CD14-positive monocyte (primary cell): Measurements from ENCODE around the gene CBLC. TPM values are rescaled to one million over a fixed set of nuclear protein-coding genes. Genes with fewer than 3 reads are reported as not detected.
A peak's percentile ranks its signal among the peaks of the same experiment; 100 is the strongest.

ENCODE experiments used
- DNase-seq, 3 donors: peaks; one replicate each; pipeline ENCODE4 v3.0.0-alpha.2; 2011 to 2022
- H2AFZ ChIP-seq: 2 replicates; pipeline ENCODE4 v1.6.0; 2012; ENCODE audit warnings: mild to moderate bottlenecking, low read depth, low read length, inconsistent platforms; ENCODE audit not compliant: insufficient read depth, poor library complexity, severe bottlenecking
- H3K27ac ChIP-seq, 2 donors: 1 replicate in 1 of 2; 2 replicates in 1 of 2; pipeline ENCODE4 v1.5.1; 2012 to 2013; ENCODE audit warnings: low read length in 2 of 2, control low read depth in 1 of 2, inconsistent platforms in 1 of 2, low read depth in 1 of 2, mild to moderate bottlenecking in 1 of 2
- H3K27me3 ChIP-seq, 2 donors: one replicate each; pipeline versions ENCODE4 v1.6.0 to v1.6.1; 2011 to 2013; ENCODE audit warnings: low read length in 2 of 2; ENCODE audit not compliant: control insufficient read depth in 2 of 2, insufficient read depth in 2 of 2
- H3K36me3 ChIP-seq, 2 donors: replicated peaks in 1 of 2; 1 replicate in 1 of 2; 2 replicates in 1 of 2; pipeline versions ENCODE4 v1.5.1 to v1.6.1; 2012 to 2013; ENCODE audit warnings: low read length in 2 of 2, control low read depth in 1 of 2, inconsistent platforms in 1 of 2, mild to moderate bottlenecking in 1 of 2; ENCODE audit not compliant: insufficient read depth in 2 of 2, control insufficient read depth in 1 of 2
- H3K4me1 ChIP-seq, 2 donors: 1 replicate in 1 of 2; 2 replicates in 1 of 2; pipeline versions ENCODE4 v1.5.1 to v1.6.1; 2012 to 2013; ENCODE audit warnings: low read length in 2 of 2, control low read depth in 1 of 2, inconsistent platforms in 1 of 2, mild to moderate bottlenecking in 1 of 2, moderate library complexity in 1 of 2; ENCODE audit not compliant: insufficient read depth in 2 of 2, control insufficient read depth in 1 of 2
- H3K4me2 ChIP-seq: replicated peaks from 2 replicates; pipeline ENCODE3; 2012; ENCODE audit warnings: low read length, moderate library complexity, mild to moderate bottlenecking; ENCODE audit not compliant: poor library complexity, severe bottlenecking; ENCODE audit errors: extremely low read depth
- H3K4me3 ChIP-seq, 3 experiments: fragments of 200-600 bp in 1 of 3; sonication (generic) in 1 of 3; replicated peaks in 1 of 3; 1 replicate in 2 of 3; 2 replicates in 1 of 3; pipeline ENCODE4 v1.5.1; 2011 to 2013; ENCODE audit warnings: low read length in 3 of 3, mild to moderate bottlenecking in 3 of 3, control low read depth in 2 of 3, low read depth in 2 of 3, inconsistent platforms in 1 of 3, moderate library complexity in 1 of 3
- H3K79me2 ChIP-seq: 2 replicates; pipeline ENCODE4 v1.6.0; 2012; ENCODE audit warnings: mild to moderate bottlenecking, control low read depth, inconsistent platforms, low read length, moderate library complexity; ENCODE audit not compliant: insufficient read depth
- H3K9ac ChIP-seq: 2 replicates; pipeline ENCODE4 v1.6.0; 2017; ENCODE audit warnings: low read length, mild to moderate bottlenecking; ENCODE audit not compliant: insufficient read depth, poor library complexity, severe bottlenecking
- H3K9me3 ChIP-seq, 2 donors: replicated peaks in 1 of 2; 1 replicate in 1 of 2; 2 replicates in 1 of 2; pipeline versions ENCODE4 v1.5.1 to v1.6.1; 2012 to 2013; ENCODE audit warnings: low read length in 2 of 2, control low read depth in 1 of 2; ENCODE audit not compliant: control insufficient read depth in 1 of 2, insufficient read depth in 1 of 2
- H4K20me1 ChIP-seq: 2 replicates; pipeline ENCODE4 v1.6.0; 2012; ENCODE audit warnings: mild to moderate bottlenecking, low read length, control low read depth, moderate library complexity; ENCODE audit not compliant: insufficient read depth
- H3K27ac Mint-ChIP-seq, 7 donors: one replicate each; pipeline ENCODE4 v1.8.0; 2020; ENCODE audit warnings: mild to moderate bottlenecking in 7 of 7, mixed read lengths in 7 of 7, moderate library complexity in 6 of 7, inconsistent platforms in 2 of 7
- H3K27me3 Mint-ChIP-seq, 3 donors: one replicate each; pipeline ENCODE4 v1.8.0; 2021 to 2022; ENCODE audit warnings: low read depth in 3 of 3, mild to moderate bottlenecking in 3 of 3, mixed read lengths in 3 of 3, moderate library complexity in 3 of 3, inconsistent platforms in 1 of 3
- H3K36me3 Mint-ChIP-seq, 2 donors: one replicate each; pipeline ENCODE4 v1.8.0; 2020; ENCODE audit warnings: mixed read lengths in 2 of 2, inconsistent platforms in 1 of 2, mild to moderate bottlenecking in 1 of 2
- H3K4me1 Mint-ChIP-seq: one replicate; pipeline ENCODE4 v1.8.0; 2020; ENCODE audit warnings: mild to moderate bottlenecking, mixed read lengths
- H3K4me3 Mint-ChIP-seq, 2 donors: one replicate each; pipeline ENCODE4 v1.8.0; 2020; ENCODE audit warnings: mild to moderate bottlenecking in 2 of 2, mixed read lengths in 2 of 2, moderate library complexity in 1 of 2
- H3K9me3 Mint-ChIP-seq, 7 donors: one replicate each; pipeline ENCODE4 v1.8.0; 2020 to 2022; ENCODE audit warnings: mixed read lengths in 7 of 7, mild to moderate bottlenecking in 6 of 7, moderate library complexity in 6 of 7, inconsistent platforms in 2 of 7
- WGBS: methylation state at CpG from one replicate; pipeline ENCODE4 v1.1.5; 2013; ENCODE audit warnings: missing lambda C conversion rate; ENCODE audit not compliant: insufficient coverage; 5-methylcytosine and 5-hydroxymethylcytosine counted together
- intact Hi-C, 2 donors: fragments of 100-400 bp; cut with micrococcal nuclease; formaldehyde crosslinking; loops; one replicate each; pipeline versions ENCODE4 v1.15.0 to v1.15.1; 2023
- polyA plus RNA-seq, 3 donors: library from polyadenylated mRNA; depleted of rRNA in 1 of 3; unstranded in 2 of 3; stranded (reverse) in 1 of 3; fragments of 300-500 nt in 2 of 3; fragments of >200 nt in 1 of 3; fragmentation: Illumina TruSeq in 2 of 3; gene quantifications; 1 replicate in 2 of 3; 2 replicates in 1 of 3; pipeline ENCODE4 v1.2.3, GENCODE V29; 2012 to 2021
- TF ChIP-seq, protein P1 (sequence below): fragments of 200-600 bp; IDR thresholded peaks from one replicate; pipeline ENCODE4 v1.8.0; 2022; ENCODE audit warnings: antibody characterized with exemption, mild to moderate bottlenecking

The CBLC gene
- polyA plus RNA-seq, 3 donors = not detected

DNA sequence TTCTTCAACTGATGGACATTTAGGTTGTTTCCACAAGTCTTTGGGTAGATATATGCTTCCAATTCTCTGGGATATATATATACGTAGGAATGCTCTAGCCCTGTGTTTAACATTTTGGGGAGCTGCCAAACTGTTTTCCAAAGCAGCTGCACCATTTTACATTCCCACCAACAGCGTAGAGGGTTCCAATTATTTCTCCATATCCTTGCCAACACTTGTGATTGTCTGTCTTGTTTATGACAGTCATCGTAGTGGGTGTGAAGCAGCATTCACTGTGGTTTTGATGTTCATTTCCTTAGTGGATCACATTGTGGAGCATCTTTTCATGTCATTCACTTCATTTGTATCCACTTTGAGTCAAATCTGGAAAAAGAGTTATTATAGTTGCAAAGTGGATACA is 4.7 kb upstream of the CBLC start:
- Mint-ChIP-seq H3K27me3 (peaks cover 0 to 18% (median 14%) of the 10 kb centered on the region in 3 donors), H3K36me3 (peaks cover 4% of the 10 kb centered on the region in 2 donors), H3K4me1 (peaks cover 23% of the 10 kb centered on the region), H3K4me3 (no peak overlapping the region), H3K27ac (no peak overlapping the region), H3K9me3 (peaks cover 0 to 7% (median 0%) of the 10 kb centered on the region in 7 donors)
- no peak overlapping the region for H3K4me2 ChIP-seq
- H3K79me2 ChIP-seq = no peaks in the 10 kb centered on the region
- H3K4me3 ChIP-seq = no peak overlapping the region
- no peaks in the 10 kb centered on the region for H4K20me1 ChIP-seq
- TF ChIP-seq, protein P1, sequence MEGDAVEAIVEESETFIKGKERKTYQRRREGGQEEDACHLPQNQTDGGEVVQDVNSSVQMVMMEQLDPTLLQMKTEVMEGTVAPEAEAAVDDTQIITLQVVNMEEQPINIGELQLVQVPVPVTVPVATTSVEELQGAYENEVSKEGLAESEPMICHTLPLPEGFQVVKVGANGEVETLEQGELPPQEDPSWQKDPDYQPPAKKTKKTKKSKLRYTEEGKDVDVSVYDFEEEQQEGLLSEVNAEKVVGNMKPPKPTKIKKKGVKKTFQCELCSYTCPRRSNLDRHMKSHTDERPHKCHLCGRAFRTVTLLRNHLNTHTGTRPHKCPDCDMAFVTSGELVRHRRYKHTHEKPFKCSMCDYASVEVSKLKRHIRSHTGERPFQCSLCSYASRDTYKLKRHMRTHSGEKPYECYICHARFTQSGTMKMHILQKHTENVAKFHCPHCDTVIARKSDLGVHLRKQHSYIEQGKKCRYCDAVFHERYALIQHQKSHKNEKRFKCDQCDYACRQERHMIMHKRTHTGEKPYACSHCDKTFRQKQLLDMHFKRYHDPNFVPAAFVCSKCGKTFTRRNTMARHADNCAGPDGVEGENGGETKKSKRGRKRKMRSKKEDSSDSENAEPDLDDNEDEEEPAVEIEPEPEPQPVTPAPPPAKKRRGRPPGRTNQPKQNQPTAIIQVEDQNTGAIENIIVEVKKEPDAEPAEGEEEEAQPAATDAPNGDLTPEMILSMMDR = no peak
- no peaks in the 10 kb centered on the region for H3K9me3 ChIP-seq
- intact Hi-C loops = loop anchor here (1.0 to 5.0 kb wide), 3 partner anchors 50 to 201 kb away; no protein-coding TSS in a partner anchor
- H3K36me3 ChIP-seq = no peaks in the 10 kb centered on the region
- H2AFZ ChIP-seq = no peak overlapping the region
- no CpG with 5 or more reads among the region's 3 CpGs for WGBS
- no peak overlapping the region for H3K27ac ChIP-seq
- H3K27me3 ChIP-seq = peaks cover 0 to 5% of the 10 kb centered on the region in 2 donors
- no peak for DNase-seq
- H3K9ac ChIP-seq = no peak overlapping the region
- H3K4me1 ChIP-seq = peaks cover 15 to 19% of the 10 kb centered on the region in 2 donors

DNA sequence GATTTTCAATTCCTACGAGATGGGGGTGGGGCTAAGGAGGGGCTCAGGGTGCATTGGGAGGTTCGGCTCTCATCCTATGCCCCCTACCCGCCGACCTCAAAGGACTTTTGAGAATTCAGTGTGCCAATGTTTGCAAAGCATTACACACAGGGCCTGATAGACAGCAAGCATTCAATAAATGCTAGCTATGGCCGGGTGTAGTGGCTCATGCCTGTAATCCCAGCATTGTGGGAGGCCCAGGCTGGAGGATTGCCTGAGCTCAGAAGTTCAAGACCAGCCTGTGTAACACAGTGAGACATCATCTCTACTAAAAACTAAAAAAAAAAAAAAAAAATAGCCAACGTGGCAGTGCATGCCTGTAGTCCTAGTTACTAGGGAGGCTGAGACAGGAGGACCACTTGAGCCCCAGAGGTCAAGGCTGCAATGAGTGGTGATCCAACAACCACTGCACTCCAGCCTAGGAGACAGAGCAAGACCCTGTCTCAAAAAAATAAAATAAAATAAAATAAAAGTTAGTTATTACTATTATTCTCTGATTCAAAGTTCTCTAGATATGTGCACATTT is 1.9 kb upstream of the CBLC start:
- Histone ChIP-seq H3K79me2 (no peaks in the 10 kb centered on the region), H3K36me3 (no peaks in the 10 kb centered on the region), H3K9me3 (no peaks in the 10 kb centered on the region), H4K20me1 (no peaks in the 10 kb centered on the region), H3K4me3 (no peak overlapping the region), H3K9ac (no peak overlapping the region), H3K4me2 (no peak overlapping the region), H2AFZ (no peak overlapping the region), H3K27ac (no peak overlapping the region), H3K4me1 (no peaks in the 10 kb centered on the region), H3K27me3 (peaks cover 0 to 7% of the 10 kb centered on the region in 2 donors)
- Mint-ChIP-seq H3K36me3 (no peaks in the 10 kb centered on the region), H3K27me3 (peaks cover 0 to 23% (median 9%) of the 10 kb centered on the region in 3 donors), H3K9me3 (no peaks in the 10 kb centered on the region), H3K4me3 (no peak overlapping the region), H3K4me1 (peaks cover 2% of the 10 kb centered on the region), H3K27ac (peak overlapping the region in 1 of 7 donors; percentile 60)
- intact Hi-C loops = loop anchor here in 1 of 2 donors (5.0 kb wide), 1 partner anchor 73 kb away; no protein-coding TSS in a partner anchor
- WGBS = 93% methylated on average over 3 of the region's 6 CpGs
- no peak for DNase-seq
- TF ChIP-seq, protein P1 = no peak
